Fibroblast of skin of left biceps (primary cell): ENCODE results near the gene PPP1R26.
"Not testable (repeated sequence)": the region's sequence is repeated elsewhere in the genome, so short reads cannot be mapped to it uniquely, and the experiment has no call there.

Experiments used
- DNase-seq, 2 experiments: peaks; one replicate each; pipeline ENCODE4 v3.0.0-alpha.2; 2013; ENCODE audit warnings: low read depth in 2 of 2

Gene PPP1R26

DNA sequence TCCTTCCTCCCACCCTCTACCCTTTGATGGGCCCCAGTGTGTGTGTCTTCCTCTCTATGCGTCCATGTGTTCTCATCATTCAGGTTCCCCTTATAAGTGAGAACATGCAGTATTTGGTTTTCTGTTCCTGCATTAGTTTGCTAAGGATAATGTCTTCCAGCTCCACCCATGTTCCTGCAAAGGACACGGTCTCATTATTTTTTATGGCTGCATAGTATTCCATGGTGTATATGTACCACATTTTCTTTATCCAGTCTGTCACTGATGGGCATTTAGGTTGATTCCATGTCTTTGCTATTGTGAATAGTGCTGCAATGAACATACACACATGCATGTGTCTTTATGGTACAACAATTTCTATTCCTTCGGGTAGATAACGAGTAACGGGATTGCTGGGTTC is 21.1 kb upstream of the PPP1R26 start:
- DNase-seq: not testable (repeated sequence)

DNA sequence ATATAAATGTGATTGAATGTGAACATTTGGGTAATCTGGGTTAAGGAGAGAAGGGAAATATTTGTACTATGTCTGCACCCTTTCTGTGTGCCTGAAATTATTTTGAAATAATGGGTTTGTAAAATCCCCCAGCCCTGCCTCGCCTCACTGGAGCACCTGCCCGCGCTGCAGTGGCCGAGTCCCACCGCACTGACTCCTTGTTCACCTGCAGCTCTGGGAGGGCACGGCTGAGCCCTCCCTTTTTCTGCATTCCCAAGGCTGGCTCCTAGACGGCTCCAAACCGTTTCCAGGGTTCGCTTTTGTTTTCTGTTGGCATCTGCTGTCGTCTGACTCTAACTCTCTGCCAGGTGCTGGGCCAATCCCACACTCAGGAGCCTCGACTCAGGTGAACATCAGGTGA is 17.6 kb upstream of the PPP1R26 start:
- DNase-seq: no peak

GRCh38 chr9:135463140-135463539 is 16.4 kb upstream of the PPP1R26 start:
- DNase-seq: no peak

GRCh38 chr9:135464181-135464580 is 15.4 kb upstream of the PPP1R26 start:
- no peak for DNase-seq

DNA sequence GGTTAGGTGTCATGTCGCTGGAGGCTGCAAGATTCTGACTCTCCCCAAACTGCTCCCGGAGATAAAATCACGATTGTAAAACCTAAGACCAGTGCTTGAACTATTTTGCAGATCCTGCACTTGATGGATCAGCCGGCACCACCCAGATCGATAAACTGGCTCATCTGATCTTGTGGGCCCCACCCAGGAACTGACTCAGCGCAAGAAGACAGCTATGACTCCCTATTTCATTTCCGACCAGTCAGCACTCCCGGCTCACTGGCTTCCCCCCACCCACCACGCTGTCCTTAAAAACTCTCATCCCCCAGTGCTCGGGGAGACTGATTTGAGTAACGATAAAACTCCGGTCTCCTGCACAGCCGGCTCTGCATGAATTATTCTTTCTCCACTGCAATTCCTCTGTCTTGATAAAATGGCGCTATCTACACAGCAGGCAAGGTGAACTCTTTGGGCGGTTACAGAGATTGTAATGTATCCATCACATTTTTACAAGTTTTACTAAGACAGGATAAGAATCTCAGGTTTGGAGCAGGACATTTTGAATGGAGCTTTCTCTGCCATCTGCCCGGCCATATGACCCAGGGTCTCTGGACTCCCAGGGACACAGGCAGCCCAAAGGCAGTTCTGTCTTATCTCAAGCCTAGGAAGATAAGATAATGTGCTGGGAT is 10.6 kb upstream of the PPP1R26 start:
- peak in 1 of 2 experiments; percentile 15 for DNase-seq

- no peak for DNase-seq
Measured at GRCh38 chr9:135471791-135472640, 7.6 kb upstream of the PPP1R26 start.

DNA sequence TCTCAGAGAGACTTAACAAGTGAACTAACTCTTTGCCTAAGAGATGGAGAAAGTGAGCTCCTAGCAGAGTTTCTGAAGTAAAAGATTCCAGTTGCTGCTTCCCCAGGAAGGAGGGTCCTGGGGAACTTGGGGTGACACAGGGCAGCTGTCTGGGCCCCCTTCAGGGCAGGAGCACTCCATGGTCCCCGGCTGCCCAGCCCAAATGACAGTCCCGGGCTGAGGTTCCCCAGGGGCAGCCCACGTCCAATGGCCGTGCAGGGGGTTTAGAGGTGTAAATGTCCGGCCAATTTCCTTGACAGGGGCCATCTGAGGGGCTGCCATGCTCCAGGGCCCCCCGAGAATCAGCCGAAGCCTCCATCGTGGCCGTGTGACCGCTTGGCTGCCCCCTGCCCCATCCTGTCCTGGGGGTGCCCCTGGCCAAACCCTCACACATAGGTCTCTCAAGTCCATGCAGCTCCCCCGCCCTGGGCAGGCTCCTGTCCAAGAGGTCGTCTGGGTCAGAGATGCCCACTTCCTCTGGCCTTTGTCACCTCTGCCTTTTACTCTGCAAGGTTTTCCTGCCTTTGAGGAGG is 5.5 kb upstream of the PPP1R26 start:
- DNase-seq: no peak

DNA sequence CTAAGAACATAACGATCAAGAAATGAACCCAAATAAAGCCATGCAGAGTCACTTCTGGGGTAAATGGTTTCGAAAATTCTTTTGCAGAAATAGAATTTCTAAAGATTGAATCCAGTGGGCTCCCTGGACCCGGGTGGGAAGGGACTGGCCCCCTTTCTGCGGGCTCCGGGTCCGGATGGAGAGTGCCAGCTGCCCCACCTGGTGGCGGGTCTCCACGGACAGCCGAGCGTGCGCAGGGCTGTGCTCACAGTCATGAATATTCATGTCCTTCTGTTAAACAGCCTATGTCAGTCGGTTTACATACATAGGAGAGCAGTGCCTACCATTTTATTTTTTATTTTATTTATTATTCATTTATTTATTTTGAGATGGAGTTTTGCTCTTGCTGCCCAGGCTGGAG is 4.7 kb upstream of the PPP1R26 start:
- no peak for DNase-seq

DNA sequence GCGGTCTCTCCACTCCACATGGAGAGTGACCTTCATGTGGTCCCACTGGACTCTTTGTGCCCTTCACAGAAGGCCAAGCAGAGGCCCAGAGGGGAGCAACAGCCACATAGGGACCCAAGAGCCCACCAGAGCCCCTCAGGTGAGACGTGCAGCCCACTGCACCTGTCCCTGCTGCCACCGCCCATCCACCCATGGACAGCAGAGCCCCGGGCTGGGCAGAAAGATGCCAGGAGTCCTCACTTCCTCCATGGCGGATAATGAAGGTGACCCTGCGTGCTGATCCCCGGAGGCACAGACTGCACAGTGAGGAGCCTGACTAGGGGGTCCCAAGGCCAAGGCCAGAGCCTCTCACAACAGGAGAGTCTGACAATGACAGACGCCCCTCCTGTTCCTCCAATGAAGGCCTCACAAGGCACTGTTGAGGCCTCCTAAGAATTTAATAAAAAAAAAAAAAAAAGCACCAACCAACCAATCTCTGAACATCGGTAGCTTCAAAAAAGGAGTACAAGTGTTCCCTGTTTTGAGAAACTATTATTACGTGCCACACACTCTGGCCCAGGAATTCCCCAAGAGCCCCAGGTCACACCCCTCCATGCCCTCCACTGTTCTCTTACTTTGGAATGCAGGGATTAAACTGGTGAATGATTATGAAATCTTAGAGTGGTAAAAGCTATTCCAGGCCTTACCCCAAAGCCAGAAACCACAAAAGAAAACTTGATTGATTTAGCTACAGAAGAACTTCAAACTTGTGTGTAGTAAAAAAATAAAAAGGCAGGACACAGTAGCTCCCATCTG is 2.8 kb upstream of the PPP1R26 start:
- DNase-seq: no peak

- DNase-seq: no peak
Measured at GRCh38 chr9:135478191-135478590, 1.4 kb upstream of the PPP1R26 start.

GRCh38 chr9:135478829-135479468 is 633 bp upstream of the PPP1R26 start:
- no peak for DNase-seq

DNA sequence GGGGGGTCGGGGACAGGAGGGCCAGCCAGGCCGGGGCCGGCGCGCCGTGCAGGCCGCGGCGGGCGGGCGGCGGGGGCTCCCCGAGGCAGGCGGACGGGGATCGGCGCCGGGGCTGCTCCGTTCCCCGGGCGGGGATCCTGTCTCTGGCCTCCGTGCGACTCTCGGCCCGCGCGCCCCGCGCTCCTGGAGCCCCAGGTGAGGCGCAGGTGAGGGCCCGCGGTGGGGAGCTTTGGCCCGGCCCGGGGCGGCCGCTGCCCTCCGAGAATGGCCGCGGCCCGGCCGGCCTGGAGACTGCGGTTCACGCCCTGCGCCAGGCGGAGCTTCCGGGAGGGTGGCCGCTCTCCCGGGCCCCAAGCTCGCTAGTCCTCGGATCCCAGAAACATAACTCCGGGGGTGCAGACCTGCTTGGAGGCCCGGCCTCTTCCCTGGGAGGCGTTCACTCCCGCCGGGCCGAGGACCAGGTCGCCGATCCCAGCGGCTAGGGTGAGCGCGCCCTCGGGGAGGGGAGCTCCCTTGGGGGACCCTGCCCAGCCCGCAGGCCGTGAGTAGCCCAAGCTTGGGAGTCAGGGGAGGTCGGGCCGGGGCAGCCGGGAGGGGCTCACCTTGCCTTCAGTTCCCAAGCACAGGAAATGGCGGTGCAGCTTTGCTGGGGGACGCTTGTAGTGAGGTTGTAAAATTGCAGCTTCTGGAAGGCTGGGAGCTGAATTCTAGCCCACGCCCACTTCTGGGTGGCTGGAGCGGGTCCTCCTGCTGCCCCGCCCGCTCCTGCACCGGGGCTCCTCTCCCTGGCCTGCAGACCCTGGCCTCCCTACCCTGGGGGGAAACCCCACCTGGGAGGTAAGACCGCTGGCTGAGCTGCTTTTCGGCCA is 723 bp downstream of the PPP1R26 start:
- no peak for DNase-seq

DNA sequence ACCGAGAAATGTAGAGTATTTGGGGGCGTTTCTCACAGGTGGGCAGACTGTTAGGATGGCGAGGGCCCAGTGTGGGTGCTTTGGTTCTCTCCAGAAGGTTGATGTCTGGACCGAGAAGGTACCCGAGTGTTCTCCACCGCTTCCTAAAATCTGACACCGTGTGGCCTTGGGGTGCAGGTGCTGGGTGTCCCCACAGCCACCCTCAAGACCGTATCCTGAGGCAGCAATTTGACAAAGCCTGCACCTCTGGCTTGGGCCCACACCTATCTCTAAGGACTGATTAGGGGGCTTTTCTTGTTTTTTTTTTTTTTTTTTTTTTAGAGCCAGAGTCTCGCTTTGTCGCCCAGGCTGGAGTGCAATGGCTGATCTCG is 1.3 kb downstream of the PPP1R26 start:
- DNase-seq: no peak

GRCh38 chr9:135482015-135482754 is 2.6 kb downstream of the PPP1R26 start:
- DNase-seq: no peak

DNA sequence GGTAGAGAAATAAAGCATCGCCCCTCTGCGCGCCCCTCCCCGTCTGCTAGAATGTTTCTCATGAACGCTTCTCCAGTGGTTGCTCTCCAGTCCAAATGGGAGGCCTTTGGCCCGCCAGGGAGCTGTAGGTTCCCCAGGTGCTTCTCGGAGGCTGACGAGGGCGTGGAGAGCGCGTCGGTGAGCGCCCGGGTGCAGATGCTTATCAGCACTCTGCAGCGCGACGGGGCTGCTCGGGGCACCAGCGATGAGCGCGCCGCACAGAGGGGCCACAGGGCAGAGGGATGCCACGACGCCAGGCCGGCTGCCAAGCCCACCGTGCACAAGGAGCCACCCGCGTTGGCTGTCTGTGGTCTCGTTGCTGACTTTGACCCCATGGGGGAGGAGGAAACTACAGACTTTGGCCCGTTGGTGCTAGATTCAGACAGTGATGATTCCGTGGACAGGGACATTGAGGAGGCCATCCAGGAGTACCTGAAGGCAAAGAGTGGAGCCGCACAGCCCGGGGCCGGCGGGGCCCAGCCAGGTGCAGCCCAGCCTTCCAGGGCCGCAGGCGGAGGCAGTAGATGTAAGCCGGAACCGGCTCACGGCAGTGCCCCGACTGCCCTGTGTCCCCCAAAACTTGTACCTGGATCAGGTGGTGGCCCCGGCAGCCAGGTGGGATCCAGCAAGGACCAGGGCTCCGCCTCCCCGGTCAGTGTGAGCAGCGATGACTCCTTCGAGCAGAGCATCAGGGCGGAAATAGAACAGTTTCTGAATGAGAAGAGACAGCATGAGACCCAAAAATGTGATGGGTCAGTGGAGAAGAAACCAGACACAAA is 5.1 kb downstream of the PPP1R26 start:
- no peak for DNase-seq

- no peak for DNase-seq
Measured at GRCh38 chr9:135485385-135485784, 5.8 kb downstream of the PPP1R26 start.

DNA sequence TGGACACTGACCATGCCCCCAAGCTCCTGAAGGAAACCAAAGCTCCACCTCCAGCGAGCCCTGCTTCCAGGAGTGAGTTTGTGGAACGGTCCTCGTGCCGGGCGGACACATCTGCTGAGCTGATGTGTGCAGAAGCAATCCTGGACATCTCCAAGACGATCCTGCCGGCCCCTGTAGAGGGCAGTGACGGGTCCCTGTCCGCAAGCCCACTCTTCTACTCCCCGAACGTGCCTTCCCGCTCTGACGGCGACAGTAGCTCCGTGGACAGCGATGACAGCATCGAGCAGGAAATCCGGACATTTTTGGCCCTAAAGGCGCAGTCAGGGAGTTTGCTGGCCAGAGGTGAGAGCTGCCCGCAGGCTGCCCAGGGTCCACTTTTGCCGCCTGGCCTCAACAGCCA is 6.2 kb downstream of the PPP1R26 start:
- no peak for DNase-seq

DNA sequence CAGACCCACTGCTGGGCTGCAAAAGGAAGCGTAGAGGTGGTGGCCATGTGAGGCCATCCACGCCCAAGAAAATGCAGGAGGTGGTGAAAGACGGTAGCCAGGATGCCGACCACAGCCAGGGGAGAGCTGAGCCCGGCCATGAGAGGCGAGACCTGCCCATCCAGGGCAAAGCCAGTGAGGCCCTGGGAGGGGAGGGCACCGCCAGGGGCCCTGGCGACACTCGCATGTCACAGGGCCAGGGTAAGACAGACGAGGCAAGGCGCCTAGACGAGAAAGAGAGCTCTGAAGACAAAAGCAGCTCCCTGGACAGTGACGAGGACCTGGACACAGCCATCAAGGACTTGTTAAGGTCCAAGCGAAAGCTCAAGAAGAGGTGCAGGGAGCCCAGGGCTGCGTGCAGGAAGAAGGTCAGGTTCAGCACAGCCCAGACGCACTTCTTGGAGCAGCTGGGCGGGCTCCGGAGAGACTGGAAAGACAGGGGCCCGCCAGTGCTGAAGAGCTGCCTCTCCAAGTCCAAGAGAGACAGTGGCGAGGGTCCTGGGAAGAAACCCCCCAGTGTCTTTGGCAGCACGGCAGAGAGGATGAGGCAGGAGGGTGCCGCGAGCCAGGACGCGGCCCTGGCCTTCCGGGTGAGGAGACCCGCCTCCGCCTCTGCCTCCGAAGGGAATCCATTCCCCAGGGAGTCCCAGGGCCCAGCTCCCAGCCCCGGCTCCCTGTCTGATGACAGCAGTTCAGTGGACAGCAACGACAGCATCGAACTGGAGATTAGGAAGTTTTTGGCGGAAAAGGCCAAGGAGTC is 6.9 kb downstream of the PPP1R26 start:
- DNase-seq: no peak
